Loucy (cell line): ENCODE data around the gene ANXA11.
"Not testable (repeated sequence)": the region's sequence is repeated elsewhere in the genome, so short reads cannot be mapped to it uniquely, and the experiment has no call there.

Experiments used
- EZH2phosphoT487 ChIP-seq: fragments of 200-600 bp; IDR thresholded peaks from 2 replicates; pipeline ENCODE4 v1.6.1; 2018; ENCODE audit warnings: antibody characterized with exemption, mild to moderate bottlenecking, moderate library complexity, borderline replicate concordance
- TF ChIP-seq, protein P1 (sequence below): fragments of 200-600 bp; sonication (generic); conservative IDR thresholded peaks from 2 replicates; pipeline ENCODE4 v1.5.1; 2014; ENCODE audit warnings: mild to moderate bottlenecking, antibody characterized with exemption, low read length

DNA sequence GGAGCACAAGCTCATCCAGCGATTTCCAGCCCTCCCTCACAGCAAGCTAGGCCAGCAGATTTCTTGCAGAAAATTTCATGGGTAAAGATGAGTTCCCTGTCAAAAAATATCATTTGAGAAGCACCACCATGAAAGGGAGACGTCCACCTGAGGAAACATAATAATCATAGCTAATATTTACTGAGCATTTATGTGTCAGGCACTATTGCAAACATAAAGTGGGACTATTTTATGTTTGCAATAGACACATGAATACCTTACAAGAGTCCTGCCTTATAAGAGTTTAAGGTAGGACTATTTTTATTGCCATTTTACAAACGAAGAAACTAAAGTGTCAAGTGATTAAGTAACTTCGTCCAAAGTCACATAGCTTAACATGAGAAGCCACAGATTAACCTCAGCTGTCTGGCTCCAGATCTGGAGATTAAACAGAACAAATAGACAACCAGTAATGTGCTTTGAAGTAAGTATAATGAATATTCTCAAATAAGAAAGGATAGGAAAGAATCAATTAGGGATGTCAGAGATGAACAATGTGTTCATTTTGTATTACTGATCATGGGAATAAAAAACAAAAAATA, 7.3 kb upstream of the ANXA11 start:
- TF ChIP-seq, protein P1, sequence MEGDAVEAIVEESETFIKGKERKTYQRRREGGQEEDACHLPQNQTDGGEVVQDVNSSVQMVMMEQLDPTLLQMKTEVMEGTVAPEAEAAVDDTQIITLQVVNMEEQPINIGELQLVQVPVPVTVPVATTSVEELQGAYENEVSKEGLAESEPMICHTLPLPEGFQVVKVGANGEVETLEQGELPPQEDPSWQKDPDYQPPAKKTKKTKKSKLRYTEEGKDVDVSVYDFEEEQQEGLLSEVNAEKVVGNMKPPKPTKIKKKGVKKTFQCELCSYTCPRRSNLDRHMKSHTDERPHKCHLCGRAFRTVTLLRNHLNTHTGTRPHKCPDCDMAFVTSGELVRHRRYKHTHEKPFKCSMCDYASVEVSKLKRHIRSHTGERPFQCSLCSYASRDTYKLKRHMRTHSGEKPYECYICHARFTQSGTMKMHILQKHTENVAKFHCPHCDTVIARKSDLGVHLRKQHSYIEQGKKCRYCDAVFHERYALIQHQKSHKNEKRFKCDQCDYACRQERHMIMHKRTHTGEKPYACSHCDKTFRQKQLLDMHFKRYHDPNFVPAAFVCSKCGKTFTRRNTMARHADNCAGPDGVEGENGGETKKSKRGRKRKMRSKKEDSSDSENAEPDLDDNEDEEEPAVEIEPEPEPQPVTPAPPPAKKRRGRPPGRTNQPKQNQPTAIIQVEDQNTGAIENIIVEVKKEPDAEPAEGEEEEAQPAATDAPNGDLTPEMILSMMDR = not testable (repeated sequence)
- TF ChIP-seq EZH2phosphoT487 = not testable (repeated sequence)
